Colonic mucosa (tissue), 4 donors: ENCODE data around the gene CRYBA1. TPM values are rescaled to one million over a fixed set of nuclear protein-coding genes. Genes with fewer than 3 reads are reported as not detected.
"Not testable (repeated sequence)": the region's sequence is repeated elsewhere in the genome, so short reads cannot be mapped to it uniquely, and the experiment has no call there.

ENCODE experiments used
- DNase-seq: peaks from one replicate; pipeline ENCODE4 v3.0.0-alpha.2; 2020
- H3K27ac ChIP-seq: fragments of 200-600 bp; one replicate; pipeline ENCODE4 v1.8.0; 2021
- H3K27me3 ChIP-seq: fragments of 200-600 bp; one replicate; pipeline ENCODE4 v1.8.0; 2021
- H3K36me3 ChIP-seq: fragments of 200-600 bp; one replicate; pipeline ENCODE4 v1.8.0; 2021
- H3K4me1 ChIP-seq: fragments of 200-600 bp; one replicate; pipeline ENCODE4 v1.8.0; 2021; ENCODE audit warnings: mild to moderate bottlenecking
- H3K4me3 ChIP-seq: fragments of 200-600 bp; one replicate; pipeline ENCODE4 v1.8.0; 2021
- H3K9ac ChIP-seq, 2 donors: one replicate each; pipeline ENCODE4 v1.7.0; 2013; ENCODE audit warnings: control low read depth in 2 of 2, low read depth in 2 of 2, low read length in 2 of 2
- H3K9me3 ChIP-seq: fragments of 200-600 bp; one replicate; pipeline ENCODE4 v1.8.0; 2021
- CTCF ChIP-seq: fragments of 200-600 bp; IDR thresholded peaks from one replicate; pipeline ENCODE4 v1.8.0; 2022; ENCODE audit warnings: antibody characterized with exemption, mild to moderate bottlenecking
- intact Hi-C: fragments of 100-400 bp; cut with DNase I; formaldehyde crosslinking; loops from one replicate; pipeline ENCODE4 v1.14.1; 2022
- total RNA-seq, 2 donors: library from RNA; stranded (reverse); fragmentation: NEBNext Ultra II Directional in 1 of 2; extraction: Animal tissue kit (Norgen Biotek cat#: 25700) in 1 of 2; gene quantifications; one replicate each; pipeline ENCODE4 v1.2.1, GENCODE V29; 2021
- donor health status: healthy.
- donor health status: DM: no; HTN: no; CAD: no.
- donor health status: DM: no; HTN: no; CAD: no.

CRYBA1 gene
- total RNA-seq, 2 donors from 2014 or later, result not detected

DNA sequence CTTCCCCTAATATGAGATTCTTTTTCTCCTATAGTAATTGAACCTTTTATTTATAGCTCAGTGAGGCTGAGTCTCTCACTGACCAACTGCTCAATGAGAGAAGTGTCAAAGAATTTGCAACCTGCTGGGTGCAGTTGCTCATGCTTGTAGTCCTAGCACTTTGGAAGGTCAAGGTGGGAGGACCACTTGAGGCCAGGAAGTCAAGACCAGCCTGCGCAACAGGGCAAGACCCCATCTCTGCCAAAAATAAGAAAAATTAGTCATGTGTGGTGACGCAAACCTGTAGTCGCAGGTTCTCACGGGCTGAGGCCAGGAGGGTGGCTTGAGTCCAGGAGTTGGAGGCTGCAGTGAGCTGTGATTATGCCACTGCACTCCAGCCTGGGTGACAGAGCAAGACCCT is 30.9 kb upstream of the CRYBA1 start:
- intact Hi-C loops, result no loop called here
- DNase-seq, result no peak
- no peak overlapping the region for H3K27ac ChIP-seq
- H3K36me3 ChIP-seq, result no peaks in the 10 kb centered on the region
- no peaks in the 10 kb centered on the region for H3K27me3 ChIP-seq
- H3K4me3 ChIP-seq, result no peak overlapping the region
- no peak for TF ChIP-seq CTCF
- no peak overlapping the region for H3K9ac ChIP-seq
- no peaks in the 10 kb centered on the region for H3K4me1 ChIP-seq
- H3K9me3 ChIP-seq, result no peaks in the 10 kb centered on the region

- H3K9me3 ChIP-seq, result no peaks in the 10 kb centered on the region
- DNase-seq, result no peak
- TF ChIP-seq CTCF, result no peak
- H3K27ac ChIP-seq, result no peak overlapping the region
- no peak overlapping the region for H3K4me3 ChIP-seq
- no peaks in the 10 kb centered on the region for H3K36me3 ChIP-seq
- intact Hi-C loops, result no loop called here
- H3K27me3 ChIP-seq, result no peaks in the 10 kb centered on the region
- no peaks in the 10 kb centered on the region for H3K4me1 ChIP-seq
- no peak overlapping the region for H3K9ac ChIP-seq
Measured at GRCh38 chr17:29216181-29216580, 30.5 kb upstream of the CRYBA1 start.

- H3K4me3 ChIP-seq, result no peak overlapping the region
- no peak for DNase-seq
- no peak for TF ChIP-seq CTCF
- H3K9me3 ChIP-seq, result no peaks in the 10 kb centered on the region
- no peaks in the 10 kb centered on the region for H3K4me1 ChIP-seq
- H3K9ac ChIP-seq, result no peak overlapping the region
- intact Hi-C loops, result no loop called here
- no peaks in the 10 kb centered on the region for H3K36me3 ChIP-seq
- no peak overlapping the region for H3K27ac ChIP-seq
- H3K27me3 ChIP-seq, result no peaks in the 10 kb centered on the region
Measured at GRCh38 chr17:29216856-29217255, 29.8 kb upstream of the CRYBA1 start.

- H3K9me3 ChIP-seq, result no peaks in the 10 kb centered on the region
- DNase-seq, result peak; percentile 79
- H3K4me1 ChIP-seq, result no peaks in the 10 kb centered on the region
- H3K4me3 ChIP-seq, result no peak overlapping the region
- intact Hi-C loops, result loop anchor here (1.0 to 10.0 kb wide), 2 partner anchors 65 to 70 kb away; no protein-coding TSS in a partner anchor
- no peak overlapping the region for H3K9ac ChIP-seq
- no peaks in the 10 kb centered on the region for H3K36me3 ChIP-seq
- H3K27ac ChIP-seq, result no peak overlapping the region
- no peaks in the 10 kb centered on the region for H3K27me3 ChIP-seq
- peak; percentile 82 for TF ChIP-seq CTCF
Measured at GRCh38 chr17:29219378-29220047, 27.1 kb upstream of the CRYBA1 start.

GRCh38 chr17:29221338-29221737 is 25.3 kb upstream of the CRYBA1 start:
- not testable (repeated sequence) for H3K9ac ChIP-seq, H3K4me1 ChIP-seq, H3K9me3 ChIP-seq, H3K36me3 ChIP-seq, H3K27me3 ChIP-seq, H3K27ac ChIP-seq, DNase-seq, H3K4me3 ChIP-seq
- intact Hi-C loops, result loop anchor here (10.0 kb wide), 1 partner anchor 63 kb away; no protein-coding TSS in a partner anchor

DNA sequence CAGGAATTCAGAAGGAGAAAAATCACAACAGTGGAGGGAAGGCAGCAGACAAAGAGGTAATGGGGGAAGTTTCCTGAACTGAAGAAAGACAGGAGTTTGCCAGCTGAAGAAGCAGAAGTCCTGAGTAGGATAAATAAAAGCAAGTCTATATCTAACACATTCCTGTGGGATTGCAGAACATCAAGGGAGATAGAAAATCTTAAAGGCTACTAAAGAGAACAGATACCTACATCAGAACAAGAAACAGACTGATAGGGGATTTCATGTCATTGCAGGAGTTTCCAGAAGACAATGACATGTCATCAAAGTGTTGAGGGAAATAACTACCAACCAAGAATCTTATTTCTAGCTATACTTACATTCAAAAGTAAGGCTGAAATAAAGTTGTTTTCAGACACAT is 21.3 kb upstream of the CRYBA1 start:
- TF ChIP-seq CTCF, result no peak
- Histone ChIP-seq H3K4me3 (no peak overlapping the region), H3K27me3 (no peaks in the 10 kb centered on the region), H3K9me3 (no peaks in the 10 kb centered on the region), H3K36me3 (no peaks in the 10 kb centered on the region), H3K9ac (no peak overlapping the region), H3K27ac (no peak overlapping the region), H3K4me1 (no peaks in the 10 kb centered on the region)
- no peak for DNase-seq
- intact Hi-C loops, result loop anchor here (10.0 kb wide), 1 partner anchor 59 kb away; no protein-coding TSS in a partner anchor
